Activated CD4-positive, CD25-positive, alpha-beta regulatory T cell treated with anti-CD3 and anti-CD28 coated beads, Interleukin-2, amount 50 U/mL, for 24 hours (primary cell): Measurements from ENCODE around the gene MAP7D1.

Experiments
- ATAC-seq, 2 donors: fragments of 150-1000 bp; cut with Tn5 transposase; one replicate each; pipeline ENCODE4 v1.10.0; 2021; ENCODE audit warnings: mild to moderate bottlenecking in 1 of 2, moderate library complexity in 1 of 2

The MAP7D1 gene

GRCh38 chr1:36155408-36156328 lies at the start of gene MAP7D1:
TSS of gene MAP7D1 (plus strand) at chr1:36156160. CDS start at chr1:36156418, 258 bp downstream.
- ATAC-seq = peak; percentile 75 to 79

DNA sequence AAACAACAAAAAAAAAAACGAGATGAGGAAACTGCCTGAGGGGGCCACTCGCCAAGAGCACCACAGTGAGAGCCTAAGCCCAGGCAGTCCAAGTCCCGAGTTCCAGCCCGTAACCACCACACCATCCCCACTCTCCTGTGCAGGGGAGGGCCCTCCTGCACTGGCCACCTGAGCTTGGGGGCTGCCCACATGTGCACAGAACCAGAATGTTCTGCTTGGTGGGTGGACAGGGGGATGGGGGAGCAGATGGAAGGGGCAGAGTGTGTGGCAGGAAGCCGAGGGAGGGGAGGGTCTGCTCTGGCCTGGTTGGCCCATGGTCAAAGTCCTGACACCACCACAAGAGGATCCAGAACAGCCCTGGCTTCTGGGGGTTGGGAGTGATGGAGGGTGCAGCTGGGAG lies 49.7 kb upstream of the MAP7D1 start:
- ATAC-seq = no peak

DNA sequence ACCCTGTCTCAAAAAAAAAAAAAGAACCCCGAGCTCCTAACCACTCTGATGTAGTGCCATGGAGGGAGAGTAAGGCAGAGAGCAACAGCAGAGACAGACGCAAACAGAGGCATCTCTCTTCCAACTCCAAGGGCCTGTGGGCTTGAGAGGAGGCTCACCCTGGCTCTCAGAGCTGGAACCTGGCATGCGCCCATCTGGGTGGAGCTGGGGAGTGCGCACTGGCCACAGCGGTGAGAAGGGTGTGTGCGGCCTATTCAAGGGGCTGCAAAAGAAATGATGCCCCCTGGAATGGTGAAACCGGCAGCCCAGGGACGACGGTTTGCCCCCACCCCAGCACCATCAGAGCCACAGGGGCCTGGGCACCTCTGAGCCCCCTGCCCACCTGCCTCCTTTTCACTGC lies 48.6 kb upstream of the MAP7D1 start:
- no peak for ATAC-seq

DNA sequence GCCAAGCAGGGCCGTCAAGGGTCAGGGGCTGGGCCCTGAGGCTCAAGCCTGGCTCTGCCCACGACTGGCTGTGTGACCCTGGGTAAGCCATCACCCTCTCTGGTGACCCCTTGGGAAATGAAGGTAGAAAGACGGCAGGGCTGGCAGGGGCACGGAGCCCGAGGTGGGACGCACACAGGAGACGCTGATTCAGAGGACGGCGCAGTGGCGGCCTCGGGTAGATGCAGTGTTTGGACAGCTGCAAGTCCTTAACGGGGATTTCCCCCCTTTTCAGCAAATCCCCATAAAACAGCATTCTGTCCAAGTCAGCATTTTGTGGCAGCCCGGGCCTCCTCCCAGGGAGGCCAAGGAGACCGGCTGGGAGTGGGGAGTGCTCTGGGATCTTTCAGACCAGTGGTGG lies 47.6 kb upstream of the MAP7D1 start:
- no peak for ATAC-seq

DNA sequence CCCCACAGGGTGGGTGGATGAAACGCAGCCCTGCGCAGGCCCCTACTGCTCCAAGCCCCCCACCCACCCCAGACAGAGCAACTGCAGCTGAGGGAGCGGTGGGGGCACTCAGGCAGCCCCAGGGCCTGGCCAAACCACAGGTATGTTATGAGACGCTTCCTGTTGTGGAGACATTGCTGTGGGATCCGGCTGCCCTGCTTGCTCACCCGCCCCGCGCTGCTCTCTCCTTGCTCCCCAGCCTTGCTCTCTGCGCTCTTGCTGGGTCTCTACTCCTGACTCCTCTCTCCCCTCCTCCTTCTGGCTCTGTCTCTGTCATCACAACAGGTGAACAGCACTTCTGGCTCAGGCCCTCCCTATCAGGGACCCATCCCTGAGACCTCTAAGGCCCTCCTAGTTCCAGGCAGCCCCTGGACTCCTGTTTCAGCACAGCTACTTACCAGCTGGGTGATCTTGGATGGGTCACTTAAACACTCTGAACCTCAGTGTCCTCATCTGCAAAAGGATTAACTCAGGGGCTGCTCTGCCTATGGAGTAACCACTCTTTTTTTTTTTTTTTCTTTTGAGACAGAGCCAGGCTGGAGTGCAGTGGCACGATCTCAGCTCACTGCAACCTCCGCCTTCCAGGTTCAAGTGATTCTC lies 46.8 kb upstream of the MAP7D1 start:
- ATAC-seq = peak; percentile 65 to 67

GRCh38 chr1:36111151-36111550 lies 44.8 kb upstream of the MAP7D1 start:
- no peak for ATAC-seq

GRCh38 chr1:36112823-36113222 lies 43.1 kb upstream of the MAP7D1 start:
- ATAC-seq = no peak

- no peak for ATAC-seq
Observed at GRCh38 chr1:36114371-36114770, 41.6 kb upstream of the MAP7D1 start.

DNA sequence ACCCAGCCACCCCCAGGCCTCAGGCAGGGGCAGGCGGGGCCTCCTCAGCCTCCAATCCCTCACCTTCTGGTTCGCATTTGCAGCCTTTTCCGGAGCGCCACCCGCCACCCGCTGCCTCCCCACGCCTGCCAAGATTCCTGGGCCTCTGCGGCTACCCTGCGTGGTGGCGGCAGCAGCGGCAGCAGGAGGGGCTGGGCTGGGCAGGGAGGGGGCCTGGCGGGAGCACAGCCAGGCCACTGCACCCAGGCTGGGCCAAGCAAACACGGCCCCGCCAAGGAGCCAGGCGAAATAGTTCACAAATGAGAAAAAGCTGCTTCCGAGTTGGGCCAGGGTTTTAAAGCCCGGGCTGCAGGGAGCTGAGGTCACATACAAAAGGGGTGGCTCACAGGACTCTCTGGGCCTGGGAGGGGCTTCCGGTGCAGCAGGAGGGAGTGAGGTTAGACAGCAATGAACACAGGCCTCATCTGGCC lies 40.7 kb upstream of the MAP7D1 start:
- no peak for ATAC-seq

DNA sequence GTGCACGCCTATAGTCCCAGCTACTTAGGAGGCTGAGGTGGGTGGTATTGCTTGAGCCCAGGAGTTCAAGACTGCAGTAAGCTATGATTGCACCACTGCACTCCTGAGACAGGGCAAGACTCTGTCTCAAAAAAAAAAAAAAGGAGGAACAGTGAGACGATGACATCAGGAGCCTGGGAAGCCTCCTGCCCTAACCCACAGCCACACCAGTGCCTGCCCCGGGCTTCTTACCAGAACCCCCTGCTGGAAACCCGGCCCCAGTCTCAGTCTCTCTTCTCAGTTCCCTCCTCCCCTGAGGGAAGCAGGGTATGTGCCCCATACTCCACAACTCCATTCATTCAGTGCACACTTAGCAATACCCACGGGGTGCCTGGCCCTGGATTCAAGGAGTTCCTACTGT lies 40.0 kb upstream of the MAP7D1 start:
- no peak for ATAC-seq

DNA sequence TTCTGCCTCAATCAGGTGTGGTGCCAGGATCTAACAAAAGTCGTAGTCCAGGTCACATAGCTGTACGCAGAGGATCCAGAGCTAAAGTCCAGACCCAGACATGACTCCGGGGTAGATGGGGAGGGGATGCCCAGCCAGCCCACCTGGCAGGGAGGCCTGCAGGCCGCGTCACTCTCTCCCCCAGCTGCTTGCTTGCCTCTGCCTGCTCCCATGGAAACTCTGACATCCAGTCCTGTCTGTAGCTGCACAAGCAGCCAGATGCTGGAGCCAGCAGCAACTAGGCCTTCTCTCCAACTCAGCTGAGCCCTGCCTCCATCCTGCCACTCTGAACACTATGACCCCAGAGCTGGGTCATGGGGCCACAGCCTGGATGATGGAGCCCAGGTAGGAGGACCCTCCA lies 39.1 kb upstream of the MAP7D1 start:
- ATAC-seq = no peak

DNA sequence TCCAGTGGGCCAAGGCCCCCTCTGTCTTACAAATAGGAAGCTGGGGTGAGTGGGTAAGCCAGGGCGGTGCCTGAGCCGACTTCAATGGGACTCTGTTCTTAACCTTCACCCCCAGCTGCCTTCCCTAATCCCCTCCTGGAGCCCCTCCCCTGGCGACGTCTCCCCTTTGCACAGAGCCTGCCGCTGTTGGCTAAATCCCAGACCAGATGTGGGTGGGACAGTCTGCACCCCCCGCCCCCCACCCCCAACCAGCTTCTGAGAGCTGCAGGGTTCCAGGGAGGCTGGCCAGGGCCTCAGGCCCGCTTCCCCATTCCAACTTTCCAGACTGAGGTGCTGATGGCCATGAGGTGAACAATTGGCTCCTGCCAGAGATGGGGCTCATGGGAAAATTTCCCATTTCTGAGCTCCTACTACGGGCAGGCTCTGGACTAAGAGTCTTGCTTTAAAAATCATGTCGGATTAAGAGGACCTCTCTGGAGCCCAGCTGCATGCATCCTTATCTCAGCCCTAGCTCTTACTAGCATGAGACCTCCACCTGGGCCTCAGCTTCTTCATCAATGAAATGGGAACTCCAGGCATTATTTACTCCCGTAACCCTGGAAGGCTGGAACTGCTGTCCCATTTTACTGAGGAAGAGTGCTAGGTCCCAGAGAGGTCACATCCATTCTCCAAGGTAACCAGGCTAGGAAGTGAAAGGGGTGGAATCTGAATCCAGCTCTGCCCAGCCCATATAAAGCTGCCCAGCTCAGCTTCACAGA lies 37.3 kb upstream of the MAP7D1 start:
- no peak for ATAC-seq

DNA sequence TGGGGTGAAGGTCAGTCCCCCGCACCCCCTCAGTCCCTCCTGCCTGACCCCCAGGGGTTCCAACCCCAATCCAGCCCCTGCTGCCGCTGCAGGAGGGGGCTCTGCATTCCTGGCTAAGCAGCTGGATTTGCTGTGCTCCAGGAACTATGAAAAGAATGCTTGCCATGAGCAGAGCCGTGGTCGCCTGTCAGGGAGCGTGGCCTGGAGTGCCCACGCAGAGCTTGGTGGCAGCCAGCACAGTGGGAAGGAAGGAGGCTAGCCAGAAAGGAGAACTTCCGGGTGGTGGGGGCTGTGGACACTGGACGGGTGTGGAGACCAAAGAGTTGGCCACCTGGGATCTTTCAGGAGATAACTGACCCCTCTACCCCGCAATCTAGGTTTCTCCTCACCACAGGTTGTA lies 36.5 kb upstream of the MAP7D1 start:
- ATAC-seq = no peak

GRCh38 chr1:36122062-36123030 lies 33.6 kb upstream of the MAP7D1 start:
- ATAC-seq = no peak

DNA sequence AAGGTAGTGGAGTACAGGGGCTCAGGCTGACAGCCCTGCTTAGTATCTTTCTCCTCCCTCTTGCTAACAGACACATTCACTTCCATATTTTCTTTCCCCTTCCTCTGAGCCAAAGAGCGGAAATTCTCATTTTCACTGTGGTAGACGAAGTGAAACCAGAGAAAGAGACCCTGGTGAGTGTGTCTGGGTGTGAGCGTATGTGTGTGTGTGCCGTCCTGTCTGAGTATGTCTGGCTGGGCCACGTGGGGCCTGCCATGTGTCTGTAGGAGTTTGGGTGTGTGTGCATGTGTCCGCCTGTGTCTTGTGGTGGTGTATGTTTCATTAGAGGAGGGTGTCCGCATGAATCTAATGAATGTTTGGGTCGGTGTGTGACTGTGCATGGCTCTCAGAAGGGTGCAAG lies 32.6 kb upstream of the MAP7D1 start:
- ATAC-seq = peak; percentile 54 to 58

- no peak for ATAC-seq
Observed at GRCh38 chr1:36124404-36125128, 31.4 kb upstream of the MAP7D1 start.

GRCh38 chr1:36125129-36125991 lies 30.6 kb upstream of the MAP7D1 start, which contains the start of gene COL8A2:
TSS of gene COL8A2 (minus strand) at chr1:36125222. CDS start at chr1:36100242, 24,980 bp downstream.
- no peak for ATAC-seq

DNA sequence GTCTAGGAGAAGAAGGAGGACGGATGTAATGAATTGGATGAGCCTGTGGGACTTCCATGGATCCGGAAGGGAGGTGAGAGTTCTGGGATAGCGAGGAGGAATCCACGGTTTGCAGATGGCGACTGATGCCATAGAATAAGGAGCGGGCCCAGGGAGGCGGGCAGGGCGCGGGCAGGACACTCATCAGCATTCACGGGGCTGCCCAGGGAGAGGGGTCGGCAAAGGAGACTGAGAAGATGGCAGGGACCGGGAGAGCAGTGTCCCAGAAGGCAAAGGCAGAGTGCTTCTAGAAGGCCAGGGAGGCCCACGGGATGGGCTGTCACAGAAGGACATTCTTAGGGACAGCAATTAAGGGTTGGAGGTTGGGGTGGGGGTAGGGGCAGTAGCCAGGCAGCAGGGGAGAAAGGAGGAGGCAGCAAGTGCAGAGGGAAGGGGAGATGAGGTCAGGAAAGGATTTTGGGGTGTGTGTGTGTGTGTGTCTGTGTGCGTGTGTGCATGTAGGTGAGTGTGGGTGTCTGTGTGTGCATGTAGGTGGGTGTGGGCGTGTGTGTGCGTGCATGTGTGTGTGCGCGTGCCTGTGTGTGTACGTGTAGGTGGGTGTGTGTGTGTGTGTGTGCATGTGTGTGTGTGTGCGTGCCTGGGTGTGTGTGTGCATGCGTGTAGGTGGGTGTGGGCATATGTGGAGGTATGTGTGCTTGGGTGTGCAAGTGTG lies 29.8 kb upstream of the MAP7D1 start:
- ATAC-seq = no peak

- no peak for ATAC-seq
Observed at GRCh38 chr1:36126797-36127500, 29.0 kb upstream of the MAP7D1 start.
